Tibial nerve (tissue), 3 donors: Measurements from ENCODE around the gene UBE2G1.
"Not testable (repeated sequence)": the region's sequence is repeated elsewhere in the genome, so short reads cannot be mapped to it uniquely, and the experiment has no call there.

Experiments used
- CTCF ChIP-seq, 5 experiments: fragments of 200-600 bp in 3 of 5; fragments of 450-650 bp in 2 of 5; sonication (generic) in 3 of 5; IDR thresholded peaks; one replicate each; pipeline ENCODE4 v1.5.1; 2016 to 2019; ENCODE audit warnings: antibody characterized with exemption in 5 of 5, mild to moderate bottlenecking in 3 of 5, moderate library complexity in 2 of 5
- POLR2A ChIP-seq, 2 donors: fragments of 450-650 bp; IDR thresholded peaks; one replicate each; pipeline ENCODE4 v1.6.1; 2017; ENCODE audit warnings: antibody characterized with exemption in 2 of 2, mild to moderate bottlenecking in 2 of 2, moderate library complexity in 2 of 2

DNA sequence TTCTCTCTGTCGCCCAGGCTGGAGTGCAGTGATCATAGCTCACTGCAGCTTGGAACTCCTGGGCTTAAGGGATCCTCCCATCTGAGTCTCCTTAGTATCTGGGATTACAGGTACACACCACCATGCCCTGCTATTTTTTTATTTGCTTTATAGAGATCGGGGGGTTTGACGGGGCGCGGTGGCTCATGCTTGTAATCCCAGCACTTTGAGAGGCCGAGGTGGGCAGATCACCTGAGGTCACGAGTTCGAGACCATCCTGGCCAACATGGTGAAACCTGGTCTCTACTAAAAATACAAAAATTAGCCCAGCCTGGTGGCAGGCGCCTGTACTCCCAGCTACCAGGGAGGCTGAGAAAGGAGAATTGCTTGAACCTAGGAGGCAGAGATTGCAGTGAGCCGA lies 702 bp upstream of the UBE2G1 start:
- TF ChIP-seq CTCF, POLR2A (IDR thresholded peaks at IDR 0.05): not testable (repeated sequence)
